Measurements from ENCODE around the gene SPATA12.

DNA sequence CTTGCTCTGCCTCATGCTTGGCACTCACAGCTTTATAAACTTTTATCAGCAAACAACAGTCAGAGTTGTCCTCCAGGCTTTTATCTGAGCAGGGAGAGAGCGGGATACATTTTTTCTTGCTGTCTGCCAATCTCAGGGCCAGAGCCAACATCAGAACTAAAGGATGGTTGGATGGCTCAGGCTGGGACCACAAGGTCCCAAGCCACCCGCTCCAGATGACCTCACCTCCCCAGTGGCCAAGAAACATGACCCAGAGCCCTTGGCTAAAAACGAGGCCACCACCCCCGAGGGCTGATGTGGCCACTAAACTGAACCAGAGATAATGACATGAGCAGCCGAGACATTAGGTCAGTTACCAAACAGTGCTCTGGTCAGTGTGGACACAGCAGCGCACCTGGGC, 18.8 kb upstream of the SPATA12 start:
- TF ChIP-seq POLR2A (IDR thresholded peaks at IDR 0.05) = no peak
- no peak for TF ChIP-seq CTCF (IDR thresholded peaks at IDR 0.05)
